HEK293 (cell line): ENCODE data around the gene SLC25A17.
"Not testable (repeated sequence)": the region's sequence is repeated elsewhere in the genome, so short reads cannot be mapped to it uniquely, and the experiment has no call there.

Experiments
- CTCF ChIA-PET: fragments of 350-600 bp; formaldehyde crosslinking; extraction: SDS; loops from one replicate; lab custom pipeline; 2021; ENCODE audit warnings: antibody characterized with exemption; lab: Yijun Ruan, JAX
- POLR2A ChIA-PET: fragments of 300-600 bp; formaldehyde crosslinking; extraction: SDS; loops from one replicate; lab custom pipeline; 2020; ENCODE audit warnings: antibody characterized with exemption, inconsistent platforms; lab: Yijun Ruan, JAX
- H3K27ac ChIP-seq: fragments of 200-500 bp; sonication (Bioruptor generic); 2 replicates; pipeline ENCODE4 v1.5.1; 2014; ENCODE audit warnings: low read depth, low read length, control low read depth, inconsistent platforms; ENCODE audit errors: extremely low read depth
- H3K36me3 ChIP-seq, 2 experiments: fragments of 200-500 bp in 1 of 2; sonication (Bioruptor generic) in 1 of 2; 1 replicate in 1 of 2; 2 replicates in 1 of 2; pipeline ENCODE4 v1.5.1; 2014 to 2017; ENCODE audit warnings: inconsistent platforms in 2 of 2, low read length in 2 of 2; ENCODE audit not compliant: control insufficient read depth in 2 of 2, insufficient read depth in 1 of 2
- H3K4me1 ChIP-seq: fragments of 200-500 bp; sonication (Bioruptor generic); 2 replicates; pipeline ENCODE4 v1.5.1; 2014; ENCODE audit warnings: mild to moderate bottlenecking, low read length, inconsistent platforms; ENCODE audit not compliant: control insufficient read depth, insufficient read depth
- H3K4me3 ChIP-seq: 2 replicates; pipeline ENCODE4 v1.5.1; 2011; ENCODE audit warnings: low read depth, mild to moderate bottlenecking, control low read depth, low read length, moderate library complexity
- H3K9me3 ChIP-seq: fragments of 200-500 bp; sonication (Bioruptor generic); 2 replicates; pipeline ENCODE4 v1.5.1; 2014; ENCODE audit warnings: low read depth, low read length, inconsistent platforms; ENCODE audit not compliant: control insufficient read depth, insufficient read depth
- IKZF3 ChIP-seq: fragments of 450-650 bp; IDR thresholded peaks from 2 replicates; pipeline ENCODE4 v1.5.0; 2018; ENCODE audit warnings: missing biosample characterization, mild to moderate bottlenecking, missing genetic modification characterization, moderate library complexity
- KLF1 ChIP-seq: fragments of 450-650 bp; formaldehyde crosslinking; IDR thresholded peaks from 2 replicates; pipeline ENCODE4 v1.5.1; 2016; ENCODE audit warnings: missing biosample characterization, missing genetic modification characterization
- KLF16 ChIP-seq: fragments of 450-650 bp; formaldehyde crosslinking; IDR thresholded peaks from 2 replicates; pipeline ENCODE4 v1.5.1; 2017; ENCODE audit warnings: missing biosample characterization, missing genetic modification characterization
- PRDM4 ChIP-seq: fragments of 450-650 bp; formaldehyde crosslinking; IDR thresholded peaks from 2 replicates; pipeline ENCODE4 v1.5.1; 2017; ENCODE audit warnings: missing biosample characterization, missing genetic modification characterization
- SCRT2 ChIP-seq: fragments of 450-650 bp; formaldehyde crosslinking; IDR thresholded peaks from 2 replicates; pipeline ENCODE4 v1.5.1; 2016; ENCODE audit warnings: missing biosample characterization, missing genetic modification characterization
- SP3 ChIP-seq: fragments of 450-650 bp; formaldehyde crosslinking; IDR thresholded peaks from 2 replicates; pipeline ENCODE4 v1.5.1; 2016; ENCODE audit warnings: missing biosample characterization, missing genetic modification characterization
- SP7 ChIP-seq: fragments of 450-650 bp; formaldehyde crosslinking; IDR thresholded peaks from 2 replicates; pipeline ENCODE4 v1.5.1; 2016; ENCODE audit warnings: missing biosample characterization, missing genetic modification characterization
- TRIM28 ChIP-seq: IDR thresholded peaks from 2 replicates; pipeline ENCODE4 v1.6.1; 2011; ENCODE audit warnings: low read length, control low read depth, borderline replicate concordance
- ZEB2 ChIP-seq: fragments of 450-650 bp; formaldehyde crosslinking; IDR thresholded peaks from 2 replicates; pipeline ENCODE4 v1.5.1; 2016; ENCODE audit warnings: missing biosample characterization, missing genetic modification characterization
- ZNF239 ChIP-seq: fragments of 450-650 bp; formaldehyde crosslinking; IDR thresholded peaks from 2 replicates; pipeline ENCODE4 v1.5.1; 2016; ENCODE audit warnings: missing biosample characterization, missing genetic modification characterization
- ZNF37A ChIP-seq: fragments of 450-650 bp; IDR thresholded peaks from 2 replicates; pipeline ENCODE4 v1.5.1; 2018; ENCODE audit warnings: missing biosample characterization, missing genetic modification characterization
- ZNF391 ChIP-seq: fragments of 450-650 bp; formaldehyde crosslinking; IDR thresholded peaks from 2 replicates; pipeline ENCODE4 v1.5.1; 2016; ENCODE audit warnings: low read depth, missing biosample characterization, missing genetic modification characterization, borderline replicate concordance
- ZNF488 ChIP-seq: fragments of 450-650 bp; formaldehyde crosslinking; IDR thresholded peaks from 2 replicates; pipeline ENCODE4 v1.5.1; 2016; ENCODE audit warnings: missing biosample characterization, missing genetic modification characterization
- ZNF585B ChIP-seq: fragments of 450-650 bp; formaldehyde crosslinking; IDR thresholded peaks from 2 replicates; pipeline ENCODE4 v1.5.1; 2016; ENCODE audit warnings: missing biosample characterization, missing genetic modification characterization
- ZNF664 ChIP-seq: fragments of 450-650 bp; formaldehyde crosslinking; IDR thresholded peaks from 2 replicates; pipeline ENCODE4 v1.5.1; 2016; ENCODE audit warnings: missing biosample characterization, missing genetic modification characterization
- ZNF701 ChIP-seq: fragments of 450-650 bp; formaldehyde crosslinking; IDR thresholded peaks from 2 replicates; pipeline ENCODE4 v1.5.1; 2016; ENCODE audit warnings: missing biosample characterization, missing genetic modification characterization
- ZNF843 ChIP-seq: fragments of 450-650 bp; formaldehyde crosslinking; IDR thresholded peaks from 2 replicates; pipeline ENCODE4 v1.5.1; 2016; ENCODE audit warnings: missing biosample characterization, missing genetic modification characterization
- TF ChIP-seq, protein P1 (sequence below): fragments of 450-650 bp; formaldehyde crosslinking; IDR thresholded peaks from 2 replicates; pipeline ENCODE4 v1.5.1; 2017; ENCODE audit warnings: missing biosample characterization, missing genetic modification characterization
- TF ChIP-seq, protein P2 (sequence below): fragments of 450-650 bp; formaldehyde crosslinking; IDR thresholded peaks from 2 replicates; pipeline ENCODE4 v1.5.1; 2016; ENCODE audit warnings: missing biosample characterization, missing genetic modification characterization

The SLC25A17 gene

DNA sequence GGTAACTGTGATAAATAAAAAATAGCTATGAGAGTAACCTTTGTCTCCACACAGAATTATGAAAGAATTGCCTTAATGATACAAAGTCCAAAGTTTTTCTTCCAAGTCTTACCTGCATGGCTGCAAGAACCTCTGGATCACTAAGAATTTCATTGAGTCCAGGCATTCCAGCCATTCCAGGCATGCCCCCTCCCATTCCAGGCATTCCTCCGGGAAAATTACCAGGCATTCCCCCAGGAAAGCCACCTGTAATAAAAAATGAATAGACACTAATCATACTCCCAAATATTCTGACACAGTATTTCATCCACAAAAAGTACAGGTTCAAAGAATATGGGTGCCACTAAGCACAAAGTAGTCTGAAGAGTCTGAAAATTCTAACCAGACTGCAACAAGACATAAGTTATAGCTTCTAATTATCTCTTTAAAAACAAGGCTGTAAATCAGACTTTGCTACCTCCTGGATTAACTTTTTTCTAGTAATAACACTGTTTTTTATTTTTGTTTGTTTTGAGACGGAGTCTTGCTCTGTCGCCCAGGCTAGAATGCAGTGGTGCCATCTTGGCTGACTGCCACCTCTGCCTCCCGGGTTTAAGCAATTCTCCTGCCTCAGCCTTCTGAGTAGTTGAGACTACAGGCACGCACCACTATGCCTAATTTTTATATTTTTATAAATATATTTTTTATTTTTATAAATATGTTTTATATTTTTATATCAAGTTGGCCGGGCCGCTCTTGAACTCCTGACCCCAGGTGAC lies 8.0 kb upstream of the SLC25A17 start (continued):
- TF ChIP-seq PRDM4 (tag by site-specific recombination) (no peak), ZNF488 (tag by site-specific recombination) (no peak), ZNF391 (tag by site-specific recombination) (no peak), IKZF3 (tag by site-specific recombination) (0 out of 2 replicates have a peak, but pooled peaks have one; percentile 53), SP7 (tag by site-specific recombination) (peak; percentile 34; the same call in 1 of the 2 replicates)
- TF ChIP-seq, protein P1, sequence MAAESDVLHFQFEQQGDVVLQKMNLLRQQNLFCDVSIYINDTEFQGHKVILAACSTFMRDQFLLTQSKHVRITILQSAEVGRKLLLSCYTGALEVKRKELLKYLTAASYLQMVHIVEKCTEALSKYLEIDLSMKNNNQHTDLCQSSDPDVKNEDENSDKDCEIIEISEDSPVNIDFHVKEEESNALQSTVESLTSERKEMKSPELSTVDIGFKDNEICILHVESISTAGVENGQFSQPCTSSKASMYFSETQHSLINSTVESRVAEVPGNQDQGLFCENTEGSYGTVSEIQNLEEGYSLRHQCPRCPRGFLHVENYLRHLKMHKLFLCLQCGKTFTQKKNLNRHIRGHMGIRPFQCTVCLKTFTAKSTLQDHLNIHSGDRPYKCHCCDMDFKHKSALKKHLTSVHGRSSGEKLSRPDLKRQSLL (tag by site-specific recombination) = no peak

- POLR2A ChIA-PET, H3K4me1 ChIP-seq, H3K4me3 ChIP-seq, H3K9me3 ChIP-seq, CTCF ChIA-PET, H3K27ac ChIP-seq: not testable (repeated sequence)
- peaks cover 48 to 81% of the 10 kb centered on the region in 2 experiments for H3K36me3 ChIP-seq
These were observed 7.1 kb upstream of the SLC25A17 start for GRCh38 chr22:40826292-40826691.

DNA sequence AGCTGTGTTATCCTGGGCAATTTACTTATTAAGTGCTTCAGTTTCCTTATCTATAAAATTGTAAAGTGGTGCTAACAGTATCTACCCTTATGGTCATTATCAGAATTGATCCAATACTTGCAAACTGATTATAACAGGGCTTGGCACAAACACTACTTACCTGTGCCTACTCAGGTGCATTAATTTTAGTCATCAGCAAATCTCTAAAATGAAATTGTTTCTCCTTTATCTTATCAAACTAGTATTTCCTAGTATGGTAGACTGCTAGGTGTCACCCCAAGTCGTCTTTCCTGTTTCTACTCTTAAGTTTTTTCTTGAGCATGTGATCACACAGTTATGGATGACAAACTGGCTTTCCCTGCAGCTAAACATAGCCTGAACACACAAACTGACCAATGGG lies 4.3 kb upstream of the SLC25A17 start:
- H3K9me3 ChIP-seq = no peaks in the 10 kb centered on the region
- peak; percentile 44; the same call in 1 of the 2 replicates for TF ChIP-seq ZEB2
- no peak for TF ChIP-seq PRDM4 (tag by site-specific recombination)
- H3K27ac ChIP-seq = no peak overlapping the region
- H3K4me3 ChIP-seq = no peak overlapping the region
- H3K4me1 ChIP-seq = no peaks in the 10 kb centered on the region
- ChIA-PET POLR2A (no interaction called here), CTCF (interaction anchor here (0.6 to 2.0 kb wide), 2 partner anchors 9 to 209 kb away, joined by 3 to 6 read pairs; no protein-coding TSS in a partner anchor)
- peaks cover 21 to 55% of the 10 kb centered on the region in 2 experiments for H3K36me3 ChIP-seq

DNA sequence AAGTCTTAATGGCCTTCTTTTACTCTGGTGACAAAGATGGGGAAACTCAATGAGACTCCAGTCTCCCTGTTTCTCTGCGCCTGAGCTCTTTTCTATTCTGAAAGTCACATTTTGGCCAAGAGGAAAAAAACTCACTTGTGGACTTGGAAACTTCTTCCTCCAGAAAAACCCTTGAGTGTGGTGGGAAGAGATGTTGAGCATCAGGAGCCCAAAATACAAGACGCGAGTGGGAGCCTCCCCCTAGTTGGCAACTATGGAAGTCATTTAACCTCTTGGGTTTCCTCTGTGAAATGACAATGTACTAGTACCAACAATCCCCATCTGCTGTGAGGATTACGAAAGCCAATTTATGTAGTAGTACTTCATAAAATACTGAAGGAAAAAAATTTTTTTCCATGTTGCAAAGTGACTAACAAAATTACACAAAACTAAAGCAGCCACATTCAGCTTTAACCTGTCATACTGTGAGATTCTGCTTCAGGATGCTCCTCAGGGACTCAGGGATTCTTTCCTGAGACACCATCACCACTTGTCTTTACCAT lies 524 bp upstream of the SLC25A17 start:
- H3K9me3 ChIP-seq = no peaks in the 10 kb centered on the region
- ChIA-PET POLR2A (interaction anchor here (0.6 to 2.1 kb wide), 14 partner anchors 8 to 1330 kb away, joined by 3 to 14 read pairs (median 4); partner anchors contain the start of genes ST13 and XPNPEP3), CTCF (interaction anchor here (0.6 to 1.2 kb wide), 8 partner anchors 11 to 422 kb away, joined by 3 to 7 read pairs (median 3); partner anchors contain the start of genes ST13 and XPNPEP3)
- H3K27ac ChIP-seq = peak overlapping the region; percentile 67
- H3K4me3 ChIP-seq = peak overlapping the region; percentile 40
- H3K36me3 ChIP-seq = peaks cover 4 to 29% of the 10 kb centered on the region in 2 experiments; a peak in 2 of 3 replicates
- no peaks in the 10 kb centered on the region for H3K4me1 ChIP-seq
- TF ChIP-seq ZNF239 (tag by site-specific recombination) (no peak), ZNF664 (tag by site-specific recombination) (peak; percentile 100), ZNF843 (tag by site-specific recombination) (no peak), TRIM28 (no peak), SP3 (no peak), ZNF37A (no peak), ZNF701 (no peak), ZNF585B (tag by site-specific recombination) (no peak), SCRT2 (no peak), KLF1 (tag by site-specific recombination) (no peak), KLF16 (no peak)
- TF ChIP-seq, protein P2, sequence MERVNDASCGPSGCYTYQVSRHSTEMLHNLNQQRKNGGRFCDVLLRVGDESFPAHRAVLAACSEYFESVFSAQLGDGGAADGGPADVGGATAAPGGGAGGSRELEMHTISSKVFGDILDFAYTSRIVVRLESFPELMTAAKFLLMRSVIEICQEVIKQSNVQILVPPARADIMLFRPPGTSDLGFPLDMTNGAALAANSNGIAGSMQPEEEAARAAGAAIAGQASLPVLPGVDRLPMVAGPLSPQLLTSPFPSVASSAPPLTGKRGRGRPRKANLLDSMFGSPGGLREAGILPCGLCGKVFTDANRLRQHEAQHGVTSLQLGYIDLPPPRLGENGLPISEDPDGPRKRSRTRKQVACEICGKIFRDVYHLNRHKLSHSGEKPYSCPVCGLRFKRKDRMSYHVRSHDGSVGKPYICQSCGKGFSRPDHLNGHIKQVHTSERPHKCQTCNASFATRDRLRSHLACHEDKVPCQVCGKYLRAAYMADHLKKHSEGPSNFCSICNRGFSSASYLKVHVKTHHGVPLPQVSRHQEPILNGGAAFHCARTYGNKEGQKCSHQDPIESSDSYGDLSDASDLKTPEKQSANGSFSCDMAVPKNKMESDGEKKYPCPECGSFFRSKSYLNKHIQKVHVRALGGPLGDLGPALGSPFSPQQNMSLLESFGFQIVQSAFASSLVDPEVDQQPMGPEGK (tag by site-specific recombination) = no peak
